Duodenal mucosa (tissue), 2 donors: ENCODE results near the gene CSTPP1.
"Not testable (repeated sequence)": the region's sequence is repeated elsewhere in the genome, so short reads cannot be mapped to it uniquely, and the experiment has no call there.

Experiments
- H3K27ac ChIP-seq: one replicate; pipeline ENCODE4 v1.7.0; 2013; ENCODE audit warnings: low read depth, low read length
- H3K27me3 ChIP-seq, 2 donors: one replicate each; pipeline ENCODE4 v1.7.0; 2013; ENCODE audit warnings: low read length in 2 of 2, control low read depth in 1 of 2; ENCODE audit not compliant: insufficient read depth in 2 of 2, control insufficient read depth in 1 of 2
- H3K36me3 ChIP-seq, 2 donors: one replicate each; pipeline ENCODE4 v1.7.0; 2013; ENCODE audit warnings: low read length in 2 of 2, control low read depth in 1 of 2; ENCODE audit not compliant: insufficient read depth in 2 of 2, control insufficient read depth in 1 of 2
- H3K4me1 ChIP-seq, 2 donors: one replicate each; pipeline ENCODE4 v1.7.0; 2013; ENCODE audit warnings: low read length in 2 of 2, control low read depth in 1 of 2; ENCODE audit not compliant: insufficient read depth in 2 of 2, control insufficient read depth in 1 of 2
- H3K4me3 ChIP-seq, 2 donors: one replicate each; pipeline ENCODE4 v1.7.0; 2013; ENCODE audit warnings: low read length in 2 of 2, low read depth in 1 of 2
- H3K9ac ChIP-seq, 2 donors: one replicate each; pipeline ENCODE4 v1.7.0; 2013; ENCODE audit warnings: low read length in 2 of 2, low read depth in 1 of 2
- H3K9me3 ChIP-seq, 2 donors: one replicate each; pipeline ENCODE4 v1.7.0; 2013; ENCODE audit warnings: low read length in 2 of 2, control low read depth in 1 of 2; ENCODE audit not compliant: control insufficient read depth in 1 of 2

The CSTPP1 gene

GRCh38 chr11:47186076-47186699 is 249.6 kb downstream of the CSTPP1 start, which contains the start of gene PACSIN3:
Gene PACSIN3 (minus strand): TSS chr11:47186434. CDS start chr11:47182727, 3,707 bp downstream.
- Histone ChIP-seq H3K27me3 (peaks cover 0 to 11% of the 10 kb centered on the region in 2 donors), H3K9ac (peak within 1 kb of the TSS in 1 of 2 donors; percentile 9), H3K4me3 (peak within 1 kb of the TSS; percentile 60 to 67), H3K9me3 (no peaks in the 10 kb centered on the region), H3K27ac (peak within 1 kb of the TSS; percentile 32), H3K36me3 (no peaks in the 10 kb centered on the region), H3K4me1 (peaks cover 18 to 34% of the 10 kb centered on the region in 2 donors)

GRCh38 chr11:47186700-47187695 is 250.4 kb downstream of the CSTPP1 start:
- peaks cover 18 to 34% of the 10 kb centered on the region in 2 donors for H3K4me1 ChIP-seq
- peak overlapping the region; percentile 9 to 18 for H3K9ac ChIP-seq
- H3K9me3 ChIP-seq: no peaks in the 10 kb centered on the region
- no peaks in the 10 kb centered on the region for H3K36me3 ChIP-seq
- H3K27ac ChIP-seq: no peak overlapping the region
- H3K27me3 ChIP-seq: peaks cover 0 to 11% of the 10 kb centered on the region in 2 donors
- peak overlapping the region; percentile 60 to 67 for H3K4me3 ChIP-seq

DNA sequence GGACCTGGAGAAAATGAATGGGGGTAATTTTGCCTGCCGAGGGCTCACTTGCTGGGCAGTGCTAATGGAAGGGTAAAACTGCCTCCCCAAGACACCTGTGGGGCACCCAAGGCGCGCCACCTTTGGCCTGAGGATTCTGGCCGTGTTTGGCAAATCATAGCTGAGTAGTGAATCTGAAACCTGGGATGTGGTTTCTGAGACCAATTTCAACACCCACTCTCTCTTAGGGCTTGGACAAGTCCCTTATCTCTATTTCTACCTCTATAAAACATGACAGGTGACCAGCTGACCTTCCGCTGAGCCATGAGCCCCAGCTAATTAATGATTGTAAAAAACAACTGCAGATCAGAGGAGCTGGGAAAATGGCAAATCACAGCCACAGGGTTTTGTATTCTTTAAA is 251.2 kb downstream of the CSTPP1 start:
- no peaks in the 10 kb centered on the region for H3K9me3 ChIP-seq
- H3K36me3 ChIP-seq: no peaks in the 10 kb centered on the region
- peaks cover 18 to 34% of the 10 kb centered on the region in 2 donors for H3K4me1 ChIP-seq
- peak overlapping the region in 1 of 2 donors; percentile 18 for H3K9ac ChIP-seq
- peak overlapping the region; percentile 60 to 67 for H3K4me3 ChIP-seq
- no peak overlapping the region for H3K27ac ChIP-seq
- H3K27me3 ChIP-seq: peaks cover 0 to 11% of the 10 kb centered on the region in 2 donors

DNA sequence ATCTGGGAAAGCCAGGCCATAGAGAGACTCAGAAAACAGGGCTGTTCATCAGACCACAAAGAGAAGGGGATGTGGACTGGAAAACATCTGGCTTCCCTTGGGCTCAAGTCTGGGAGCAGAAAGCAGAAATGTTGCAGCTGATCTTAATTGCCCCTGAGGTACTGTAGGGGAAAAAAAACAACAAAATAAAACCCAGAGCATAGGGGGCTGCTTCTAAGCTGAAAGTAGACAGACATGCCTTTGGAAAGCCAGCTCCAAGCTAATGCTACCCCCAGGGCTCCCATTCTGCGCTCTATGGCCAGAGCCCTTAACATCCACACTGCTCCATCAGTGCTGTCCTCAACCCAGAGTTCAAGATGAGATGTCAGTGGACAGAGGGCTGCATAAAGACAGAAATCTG is 251.7 kb downstream of the CSTPP1 start:
- Histone ChIP-seq H3K9me3 (no peaks in the 10 kb centered on the region), H3K36me3 (no peaks in the 10 kb centered on the region), H3K27me3 (peaks cover 0 to 11% of the 10 kb centered on the region in 2 donors), H3K9ac (no peak overlapping the region), H3K27ac (no peak overlapping the region), H3K4me1 (peaks cover 18 to 34% of the 10 kb centered on the region in 2 donors), H3K4me3 (no peak overlapping the region)

- H3K27me3 ChIP-seq: peaks cover 0 to 11% of the 10 kb centered on the region in 2 donors
- no peak overlapping the region for H3K4me3 ChIP-seq
- H3K27ac ChIP-seq: no peak overlapping the region
- no peaks in the 10 kb centered on the region for H3K9me3 ChIP-seq
- no peaks in the 10 kb centered on the region for H3K36me3 ChIP-seq
- H3K4me1 ChIP-seq: peaks cover 20 to 37% of the 10 kb centered on the region in 2 donors
- H3K9ac ChIP-seq: no peak overlapping the region
These were observed 252.7 kb downstream of the CSTPP1 start for GRCh38 chr11:47189100-47189834.

GRCh38 chr11:47191137-47191536 is 254.6 kb downstream of the CSTPP1 start:
- not testable (repeated sequence) for H3K4me3 ChIP-seq, H3K27me3 ChIP-seq, H3K36me3 ChIP-seq, H3K9me3 ChIP-seq, H3K27ac ChIP-seq, H3K9ac ChIP-seq
- peaks cover 12 to 27% of the 10 kb centered on the region in 2 donors for H3K4me1 ChIP-seq

- H3K27me3 ChIP-seq: peaks cover 0 to 6% of the 10 kb centered on the region in 2 donors
- no peaks in the 10 kb centered on the region for H3K9me3 ChIP-seq
- H3K36me3 ChIP-seq: no peaks in the 10 kb centered on the region
- H3K4me1 ChIP-seq: peaks cover 12 to 19% of the 10 kb centered on the region in 2 donors
- no peak overlapping the region for H3K27ac ChIP-seq
- no peak overlapping the region for H3K4me3 ChIP-seq
- H3K9ac ChIP-seq: no peak overlapping the region
These were observed 255.6 kb downstream of the CSTPP1 start for GRCh38 chr11:47192111-47192510.

DNA sequence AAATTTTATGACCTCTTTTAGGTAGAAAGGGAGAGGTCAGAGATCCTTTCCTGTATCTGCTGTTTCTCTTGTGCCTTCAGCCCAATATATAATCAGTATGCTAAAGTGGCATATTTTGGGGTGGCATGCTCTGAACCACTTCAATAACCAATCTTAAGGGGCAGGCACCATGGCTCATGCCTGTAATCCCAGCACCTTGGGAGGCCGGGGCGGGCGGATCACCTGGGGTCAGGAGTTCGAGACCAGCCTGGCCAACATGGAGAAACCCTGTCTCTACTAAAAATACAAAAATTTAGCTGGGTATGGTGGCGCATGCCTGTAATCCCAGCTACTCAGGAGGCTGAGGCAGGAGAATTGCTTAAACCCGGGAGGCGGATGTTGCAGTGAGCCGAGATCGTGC is 261.6 kb downstream of the CSTPP1 start:
- H3K4me1 ChIP-seq, H3K9me3 ChIP-seq, H3K9ac ChIP-seq, H3K27me3 ChIP-seq, H3K4me3 ChIP-seq, H3K27ac ChIP-seq, H3K36me3 ChIP-seq: not testable (repeated sequence)

DNA sequence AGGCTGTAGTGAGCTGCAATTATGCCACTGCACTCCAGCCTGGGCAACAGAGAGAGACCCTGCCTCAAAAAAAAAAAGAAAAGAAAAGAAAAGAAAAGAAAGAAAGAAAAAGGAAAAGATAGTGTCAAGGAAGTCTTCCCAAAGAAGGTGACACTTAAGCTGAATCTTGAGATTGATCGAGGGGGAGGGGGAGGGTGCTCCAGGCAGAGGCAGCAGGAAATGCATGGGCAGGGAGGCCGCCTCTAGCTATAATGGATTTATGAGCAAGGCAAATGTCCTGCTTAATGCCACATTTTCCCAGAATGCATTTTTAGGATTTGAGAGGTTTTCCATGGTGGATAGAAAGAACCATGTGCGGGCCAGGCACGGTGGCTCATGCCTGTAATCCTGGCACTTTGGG is 264.5 kb downstream of the CSTPP1 start:
- no peaks in the 10 kb centered on the region for H3K27me3 ChIP-seq
- H3K4me3 ChIP-seq: no peak overlapping the region
- no peak overlapping the region for H3K9ac ChIP-seq
- no peaks in the 10 kb centered on the region for H3K4me1 ChIP-seq
- no peak overlapping the region for H3K27ac ChIP-seq
- H3K36me3 ChIP-seq: no peaks in the 10 kb centered on the region
- no peaks in the 10 kb centered on the region for H3K9me3 ChIP-seq
